SK-N-MC (cell line): ENCODE results near the gene ZNF383.
"Not testable (repeated sequence)": the region's sequence is repeated elsewhere in the genome, so short reads cannot be mapped to it uniquely, and the experiment has no call there.

Experiments
- DNase-seq: peaks from one replicate; pipeline ENCODE4 v3.0.0-alpha.2; 2011; ENCODE audit warnings: low read depth, low spot score
- H3K27ac ChIP-seq: fragments of 200-600 bp; sonication (generic); 2 replicates; pipeline ENCODE4 v1.5.1; 2016; ENCODE audit warnings: mixed run types
- H3K36me3 ChIP-seq: fragments of 200-600 bp; sonication (generic); 2 replicates; pipeline ENCODE4 v1.6.1; 2017; ENCODE audit warnings: antibody characterized with exemption, low read length, mixed read lengths; ENCODE audit not compliant: insufficient read depth
- H3K4me3 ChIP-seq: fragments of 200-600 bp; sonication (generic); 2 replicates; pipeline ENCODE4 v1.5.1; 2016
- H3K9ac ChIP-seq: fragments of 200-600 bp; sonication (generic); 2 replicates; pipeline ENCODE4 v1.8.0; 2017; ENCODE audit warnings: mixed run types, mixed read lengths; ENCODE audit not compliant: insufficient read length
- H3K9me3 ChIP-seq: fragments of 200-600 bp; sonication (generic); 2 replicates; pipeline ENCODE4 v1.6.1; 2017; ENCODE audit warnings: low read depth, mild to moderate bottlenecking, antibody characterized with exemption, low read length, moderate library complexity, mixed read lengths
- EZH2 ChIP-seq: fragments of 200-600 bp; sonication (generic); IDR thresholded peaks from one replicate; pipeline ENCODE4 v1.6.1; 2017; ENCODE audit warnings: antibody characterized with exemption
- FOXP2 ChIP-seq: optimal IDR thresholded peaks from 2 replicates; pipeline ENCODE3; 2011; ENCODE audit warnings: mild to moderate bottlenecking, moderate library complexity; ENCODE audit not compliant: insufficient read depth; ENCODE audit errors: extremely low read length, control extremely low read depth
- POLR2AphosphoS5 ChIP-seq: IDR thresholded peaks from 2 replicates; pipeline ENCODE4 v1.6.1; 2012; ENCODE audit warnings: mild to moderate bottlenecking, low read depth, low read length, borderline replicate concordance

The ZNF383 gene

DNA sequence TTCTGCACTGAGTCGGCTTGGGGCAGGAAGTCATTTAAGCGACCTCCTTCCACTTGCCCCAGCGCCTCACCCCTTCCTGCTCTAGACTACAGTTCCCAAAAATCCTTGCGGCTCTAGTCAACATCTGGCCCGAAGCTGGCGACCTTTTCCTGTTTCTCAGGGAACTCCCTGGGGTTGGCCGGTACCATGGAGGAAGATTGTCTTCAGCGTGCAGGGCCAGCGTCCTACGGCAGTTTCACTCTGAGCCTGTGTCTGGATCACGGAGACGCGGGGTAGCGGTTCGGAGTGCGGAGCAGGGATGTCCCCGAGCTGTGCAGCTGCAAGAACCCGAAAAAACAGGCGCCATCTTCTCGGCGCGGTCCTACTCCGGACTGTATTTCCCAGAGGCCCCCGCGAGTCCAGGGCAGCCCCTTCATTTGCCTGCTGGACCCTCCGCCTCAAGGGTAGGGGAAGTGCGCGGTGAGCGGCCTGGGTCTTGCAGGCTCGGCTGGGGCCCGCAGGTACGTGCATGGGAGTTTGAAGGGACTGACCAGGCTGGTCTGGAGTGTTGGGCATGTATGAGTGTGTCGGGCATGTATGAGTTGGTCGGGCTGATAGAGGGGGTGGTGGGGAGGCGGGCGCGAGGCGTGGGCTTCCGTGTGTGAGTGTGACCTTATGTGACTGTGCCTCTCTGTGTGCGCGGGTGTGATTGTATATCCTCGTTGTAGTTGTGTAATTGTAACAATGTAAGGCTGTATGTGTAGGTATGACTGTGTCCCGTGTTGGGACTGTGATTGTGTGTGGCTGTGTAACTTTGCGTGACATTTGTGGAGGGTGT is at the start of gene ZNF383:
Gene ZNF383 (plus strand): TSS at position 440 of the 817 bp plus-strand sequence. CDS start 12,240 bp downstream, outside the sequence.
- Histone ChIP-seq H3K9me3 (peaks cover 14% of the 10 kb centered on the region; the same call in 1 of the 2 replicates), H3K27ac (peak within 1 kb of the TSS; percentile 92), H3K4me3 (peak within 1 kb of the TSS; percentile 100), H3K36me3 (peaks cover 28% of the 10 kb centered on the region), H3K9ac (peak within 1 kb of the TSS; percentile 98)
- TF ChIP-seq EZH2 (no peak), FOXP2 (no peak), POLR2AphosphoS5 (no peak; the same call in none of the 2 replicates)
- DNase-seq = peak; percentile 85

DNA sequence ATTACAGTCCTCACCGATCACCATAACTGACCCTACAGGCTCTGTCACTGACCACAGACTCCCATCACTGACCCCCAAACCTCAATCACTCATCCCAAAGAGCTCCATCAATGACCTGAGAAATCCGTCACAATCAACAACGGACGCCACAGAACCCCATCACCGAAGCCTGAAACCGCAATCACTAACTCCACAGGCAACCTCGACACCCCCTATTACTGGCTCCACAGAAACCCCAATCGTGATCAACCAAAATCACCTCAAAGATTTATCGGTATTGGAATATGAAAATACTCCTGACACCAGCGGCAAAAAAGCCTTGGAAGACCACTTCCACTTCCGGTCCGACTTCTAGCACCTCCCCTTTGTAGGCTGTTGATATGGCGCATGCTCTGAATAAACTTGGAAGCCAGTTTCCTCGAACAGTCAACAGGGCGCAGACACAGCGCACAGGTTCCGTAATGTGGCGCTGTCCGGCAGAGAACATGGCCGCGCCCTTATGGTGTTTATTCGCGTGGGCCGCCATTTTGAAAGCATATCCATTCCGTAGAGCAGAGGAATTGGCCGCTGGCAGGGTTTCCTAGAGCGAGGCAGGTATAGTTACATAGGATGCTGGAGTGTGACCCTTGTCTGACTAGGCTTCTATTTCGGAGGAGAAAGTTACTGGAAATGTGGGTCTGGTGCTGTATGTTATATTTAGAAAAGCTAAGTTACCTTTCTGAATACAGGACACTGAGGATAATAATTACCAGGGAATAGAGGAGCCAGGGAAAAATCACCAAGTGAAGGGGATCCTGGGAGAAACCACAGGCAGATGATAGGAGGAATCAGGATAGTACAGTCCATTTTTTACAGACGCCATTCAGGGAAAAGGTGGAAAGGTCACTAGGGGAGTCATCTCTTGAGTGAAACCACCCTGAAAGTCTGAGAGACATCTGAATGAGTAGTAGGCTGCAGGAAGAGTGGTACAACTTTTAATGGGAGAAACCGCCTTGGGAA is 45.3 kb upstream of the ZNF383 start, which contains the start of gene ZNF585A:
Gene ZNF585A (minus strand): TSS at position 328 of the 999 bp plus-strand sequence. CDS start 2,785 bp downstream, outside the sequence.
- Histone ChIP-seq H3K9me3 (peaks cover 4% of the 10 kb centered on the region; the same call in 1 of the 2 replicates), H3K9ac (peak within 1 kb of the TSS; percentile 67), H3K27ac (no peak within 1 kb of the TSS), H3K36me3 (peaks cover 17% of the 10 kb centered on the region), H3K4me3 (peak within 1 kb of the TSS; percentile 82)
- DNase-seq = peak; percentile 81
- TF ChIP-seq EZH2 (no peak), POLR2AphosphoS5 (peak; percentile 69; the same call in 1 of the 2 replicates), FOXP2 (no peak)

DNA sequence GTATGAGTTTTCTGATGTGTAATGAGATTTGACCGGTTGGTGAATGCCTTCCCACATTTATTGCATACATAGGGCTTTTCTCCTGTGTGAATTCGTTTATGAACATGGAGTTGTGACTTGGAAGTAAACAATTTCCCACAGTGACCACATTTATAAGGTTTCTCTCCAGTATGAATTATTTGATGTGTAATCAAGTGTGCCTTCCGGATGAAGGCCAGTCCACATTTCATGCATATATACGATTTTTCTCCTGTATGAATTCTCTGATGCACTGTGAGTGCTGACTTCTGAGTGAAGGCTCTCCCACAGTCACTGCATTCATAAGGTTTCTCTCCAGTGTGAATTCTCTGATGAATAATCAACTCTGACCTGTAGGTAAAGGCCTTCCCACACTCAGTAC is 31.9 kb upstream of the ZNF383 start:
- H3K4me3 ChIP-seq, H3K27ac ChIP-seq, H3K9ac ChIP-seq, DNase-seq, H3K36me3 ChIP-seq, H3K9me3 ChIP-seq: not testable (repeated sequence)

DNA sequence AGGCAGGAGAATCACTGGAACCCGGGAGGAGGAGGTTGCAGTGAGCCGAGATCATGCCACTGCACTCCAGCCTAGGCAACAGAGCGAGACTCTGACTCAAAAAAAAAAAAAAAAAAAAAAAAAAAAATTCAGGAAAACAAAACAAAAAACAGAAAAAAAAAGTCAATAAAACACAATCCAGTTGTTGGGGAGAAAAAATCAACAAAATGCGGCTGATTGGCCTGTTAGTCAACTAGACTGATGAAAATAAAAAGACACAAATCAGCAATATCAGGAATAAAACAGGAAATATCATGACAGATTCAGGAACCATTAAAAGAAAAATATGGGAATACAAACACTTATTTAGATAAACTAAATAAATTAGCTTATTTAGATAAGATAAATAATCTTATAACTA is 22.8 kb upstream of the ZNF383 start:
- H3K4me3 ChIP-seq, DNase-seq, H3K27ac ChIP-seq, H3K9ac ChIP-seq, H3K36me3 ChIP-seq, H3K9me3 ChIP-seq: not testable (repeated sequence)

DNA sequence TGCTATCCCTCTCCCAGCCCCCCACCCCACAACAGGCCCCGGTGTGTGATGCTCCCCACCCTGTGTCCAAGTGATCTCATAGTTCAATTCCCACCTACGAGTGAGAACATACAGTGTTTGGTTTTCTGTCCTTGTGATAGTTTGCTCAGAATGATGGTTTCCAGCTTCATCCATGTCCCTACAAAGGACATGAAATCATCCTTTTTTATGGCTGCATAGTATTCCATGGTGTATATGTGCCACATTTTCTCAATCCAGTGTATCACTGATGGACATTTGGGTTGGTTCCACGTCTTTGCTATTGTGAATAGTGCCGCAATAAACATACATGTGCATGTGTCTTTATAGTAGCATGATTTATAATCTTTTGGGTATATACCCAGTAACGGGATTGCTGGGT is 20.9 kb upstream of the ZNF383 start:
- DNase-seq, H3K9ac ChIP-seq, H3K4me3 ChIP-seq, H3K9me3 ChIP-seq, H3K27ac ChIP-seq, H3K36me3 ChIP-seq: not testable (repeated sequence)

DNA sequence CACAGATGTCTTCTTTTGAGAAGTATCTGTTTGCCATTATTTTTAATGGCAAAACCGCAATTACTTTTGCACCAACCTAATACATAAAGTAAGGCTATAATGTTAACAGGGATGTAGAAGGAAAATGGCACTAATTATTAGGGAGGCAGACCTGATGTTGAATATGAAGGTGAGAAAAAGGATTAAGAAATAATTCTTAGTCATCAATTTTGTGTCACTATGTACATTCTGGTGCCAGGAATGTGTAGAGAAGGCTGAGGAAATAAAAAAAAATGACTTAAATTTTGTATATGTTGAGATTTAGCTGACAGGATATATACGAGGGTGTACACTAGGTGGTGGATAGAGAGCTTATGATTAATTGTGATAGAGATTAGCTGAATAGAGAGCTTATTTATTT is 20.2 kb upstream of the ZNF383 start:
- Histone ChIP-seq H3K9me3 (0 out of 2 replicates have a peak, but pooled peaks cover 4% of the 10 kb centered on the region), H3K36me3 (no peaks in the 10 kb centered on the region), H3K27ac (no peak overlapping the region), H3K9ac (no peak overlapping the region), H3K4me3 (no peak overlapping the region)
- DNase-seq = no peak
- TF ChIP-seq POLR2AphosphoS5 (no peak), EZH2 (no peak), FOXP2 (no peak)

DNA sequence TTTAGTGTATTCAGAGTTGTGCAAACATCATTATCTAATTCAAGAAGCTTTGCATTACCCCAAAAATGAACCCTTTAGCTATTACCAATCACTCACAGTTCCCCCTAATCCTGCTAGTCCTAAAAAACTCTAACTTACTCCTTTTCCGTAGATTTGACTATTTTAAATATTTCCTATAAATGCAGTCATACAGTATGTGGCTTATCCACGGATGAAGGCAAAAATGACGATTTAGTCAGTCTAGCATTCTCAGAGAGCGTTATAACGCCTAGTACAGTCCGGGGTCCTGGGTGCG is 587 bp upstream of the ZNF383 start:
- H3K9ac ChIP-seq = peak overlapping the region; percentile 98
- peaks cover 14% of the 10 kb centered on the region; the same call in 1 of the 2 replicates for H3K9me3 ChIP-seq
- peaks cover 23% of the 10 kb centered on the region for H3K36me3 ChIP-seq
- no peak for DNase-seq
- H3K27ac ChIP-seq = peak overlapping the region; percentile 92
- peak overlapping the region; percentile 100 for H3K4me3 ChIP-seq
- TF ChIP-seq EZH2 = no peak
- no peak for TF ChIP-seq FOXP2
- TF ChIP-seq POLR2AphosphoS5 = peak; percentile 52

DNA sequence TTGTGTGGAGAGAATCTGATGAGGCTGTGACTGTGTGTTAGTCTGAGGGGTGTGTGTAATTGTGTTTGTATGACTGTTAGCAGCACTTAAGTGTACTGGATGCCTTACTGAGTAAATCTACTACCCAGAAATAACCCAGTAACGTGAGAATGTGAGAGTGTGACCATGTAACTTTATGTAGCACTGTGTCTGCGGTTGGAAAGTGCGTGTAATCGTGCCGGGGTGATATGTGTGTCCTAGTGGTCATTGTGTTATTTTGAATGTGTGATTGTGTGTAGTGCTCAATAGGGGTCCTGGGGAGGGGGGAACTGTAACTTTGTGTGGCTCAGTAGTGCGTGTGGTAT is 550 bp downstream of the ZNF383 start:
- Histone ChIP-seq H3K27ac (peak overlapping the region; percentile 92), H3K9ac (peak overlapping the region; percentile 98), H3K9me3 (peaks cover 14% of the 10 kb centered on the region; the same call in 1 of the 2 replicates), H3K4me3 (peak overlapping the region; percentile 100), H3K36me3 (peaks cover 32% of the 10 kb centered on the region)
- DNase-seq = no peak
- no peak for TF ChIP-seq FOXP2
- TF ChIP-seq POLR2AphosphoS5 = no peak
- no peak for TF ChIP-seq EZH2
